H1 (cell line): ENCODE data around the gene SLC17A5. TPM values are rescaled to one million over a fixed set of nuclear protein-coding genes. Genes with fewer than 3 reads are reported as not detected.

ENCODE experiments used
- ATF2 ChIP-seq: IDR thresholded peaks from 2 replicates; pipeline ENCODE4 v1.6.1; 2012; ENCODE audit warnings: low read length, inconsistent platforms
- ATF3 ChIP-seq: IDR thresholded peaks from 2 replicates; pipeline ENCODE4 v1.6.1; 2011; ENCODE audit warnings: low read depth, mild to moderate bottlenecking, low read length; ENCODE audit not compliant: insufficient read depth
- BACH1 ChIP-seq: IDR thresholded peaks from 2 replicates; pipeline ENCODE4 v1.6.1; 2012; ENCODE audit warnings: low read length, improper control_type of control experiment
- BRCA1 ChIP-seq: IDR thresholded peaks from 2 replicates; pipeline ENCODE4 v1.6.1; 2012; ENCODE audit warnings: low read depth, low read length, improper control_type of control experiment
- CEBPB ChIP-seq: IDR thresholded peaks from 2 replicates; pipeline ENCODE4 v1.6.1; 2012; ENCODE audit warnings: low read depth, low read length
- CTBP2 ChIP-seq: IDR thresholded peaks from 2 replicates; pipeline ENCODE4 v1.7.0; 2011; ENCODE audit warnings: borderline replicate concordance, mild to moderate bottlenecking, moderate library complexity, mixed read lengths, low read length; ENCODE audit not compliant: insufficient read depth, insufficient read length
- JUN ChIP-seq: IDR thresholded peaks from 2 replicates; pipeline ENCODE4 v1.6.1; 2011; ENCODE audit warnings: low read depth, mild to moderate bottlenecking, improper control_type of control experiment, low read length
- JUND ChIP-seq: IDR thresholded peaks from 2 replicates; pipeline ENCODE4 v1.6.1; 2011; ENCODE audit warnings: mild to moderate bottlenecking, improper control_type of control experiment, low read length
- MAFK ChIP-seq: IDR thresholded peaks from 2 replicates; pipeline ENCODE4 v1.6.1; 2012; ENCODE audit warnings: low read depth, mild to moderate bottlenecking, improper control_type of control experiment, low read length
- SIX5 ChIP-seq: IDR thresholded peaks from 2 replicates; pipeline ENCODE4 v1.6.1; 2011; ENCODE audit warnings: mild to moderate bottlenecking, low read depth, low read length
- SP1 ChIP-seq: IDR thresholded peaks from 2 replicates; pipeline ENCODE4 v1.6.1; 2011; ENCODE audit warnings: low read depth, low read length
- SP4 ChIP-seq: IDR thresholded peaks from 2 replicates; pipeline ENCODE4 v1.6.1; 2012; ENCODE audit warnings: low read length, inconsistent platforms
- SUZ12 ChIP-seq: fragments of 200-600 bp; sonication (generic); IDR thresholded peaks from 2 replicates; pipeline ENCODE4 v1.6.1; 2012; ENCODE audit warnings: mild to moderate bottlenecking, inconsistent platforms, low read length, moderate library complexity, mixed read lengths
- TAF1 ChIP-seq: IDR thresholded peaks from 2 replicates; pipeline ENCODE4 v1.6.1; 2011; ENCODE audit warnings: mild to moderate bottlenecking, low read depth, low read length
- TBP ChIP-seq: IDR thresholded peaks from 2 replicates; pipeline ENCODE4 v1.6.1; 2011; ENCODE audit warnings: low read depth, low read length, improper control_type of control experiment
- TCF12 ChIP-seq: IDR thresholded peaks from 2 replicates; pipeline ENCODE4 v1.6.1; 2011; ENCODE audit warnings: low read depth, mild to moderate bottlenecking, low read length
- ZNF274 ChIP-seq: IDR thresholded peaks from 2 replicates; pipeline ENCODE4 v1.7.0; 2012; ENCODE audit warnings: low read length, borderline replicate concordance; ENCODE audit errors: extremely low read depth
- polyA plus RNA-seq, 7 experiments: library from polyadenylated mRNA; depleted of rRNA in 3 of 7; stranded (reverse) in 5 of 7; unstranded in 2 of 7; fragments of >200 nt in 5 of 7; fragments of 200-250 nt in 2 of 7; gene quantifications; 1 replicate in 5 of 7; 2 replicates in 1 of 7; 4 replicates in 1 of 7; pipeline versions ENCODE4 v1.2.1 to v1.2.3, GENCODE V29; 2011 to 2013; ENCODE audit warnings: missing spikeins in 2 of 7, mixed read lengths in 2 of 7
- total RNA-seq: library from RNA; stranded (reverse); fragmentation: NEBNext Ultra II Directional; extraction: Animal tissue kit (Norgen Biotek cat#: 25700); gene quantifications from 2 replicates; pipeline ENCODE4 v1.2.1, GENCODE V29; 2021

SLC17A5 gene
- total and polyA plus RNA-seq, 2 of the 8 experiments (the other 6 are each of a cell fraction or from before 2014, with no cell fraction given) = 11.0 to 11.9 TPM

- TF ChIP-seq SUZ12 = no peak
- TF ChIP-seq TBP = 0 out of 2 replicates have a peak, but pooled peaks have one; percentile 18
- no peak for TF ChIP-seq ATF2
- TF ChIP-seq SP4 = no peak
- TF ChIP-seq ZNF274 = no peak
- no peak for TF ChIP-seq MAFK
- TF ChIP-seq SP1 = peak; percentile 60; the same call in 1 of the 2 replicates
- no peak for TF ChIP-seq SIX5
- TF ChIP-seq JUN = no peak
- TF ChIP-seq BACH1 = no peak
- TF ChIP-seq TCF12 = no peak
- TF ChIP-seq JUND = no peak
- TF ChIP-seq ATF3 = no peak
- 0 out of 2 replicates have a peak, but pooled peaks have one; percentile 31 for TF ChIP-seq TAF1
- TF ChIP-seq CEBPB = peak; percentile 63; the same call in 1 of the 2 replicates
- no peak for TF ChIP-seq BRCA1
- TF ChIP-seq CTBP2 = no peak
- TF ChIP-seq, all 59 proteins: peak for 4
Measured at GRCh38 chr6:73585566-73586415, 68.0 kb downstream of the SLC17A5 start (continued).
